Skeletal muscle tissue (tissue), 4 donors: ENCODE data around the gene AP5B1. TPM values are rescaled to one million over a fixed set of nuclear protein-coding genes. Genes with fewer than 3 reads are reported as not detected.
A peak's percentile ranks its signal among the peaks of the same experiment; 100 is the strongest.

ENCODE experiments used
- H3K27ac ChIP-seq: one replicate; pipeline ENCODE4 v1.7.0; 2013; ENCODE audit warnings: mild to moderate bottlenecking, low read depth, low read length, inconsistent platforms
- H3K27me3 ChIP-seq, 3 donors: one replicate each; pipeline ENCODE4 v1.7.0; 2013; ENCODE audit warnings: low read length in 3 of 3; ENCODE audit not compliant: control insufficient read depth in 3 of 3, insufficient read depth in 3 of 3
- H3K36me3 ChIP-seq, 3 donors: one replicate each; pipeline ENCODE4 v1.7.0; 2013; ENCODE audit warnings: low read length in 3 of 3; ENCODE audit not compliant: control insufficient read depth in 3 of 3, insufficient read depth in 3 of 3
- H3K4me1 ChIP-seq, 3 donors: one replicate each; pipeline ENCODE4 v1.7.0; 2013; ENCODE audit warnings: low read length in 3 of 3, mild to moderate bottlenecking in 3 of 3; ENCODE audit not compliant: control insufficient read depth in 3 of 3, insufficient read depth in 3 of 3
- H3K4me3 ChIP-seq, 3 donors: one replicate each; pipeline ENCODE4 v1.7.0; 2013; ENCODE audit warnings: low read length in 3 of 3
- H3K9ac ChIP-seq, 3 donors: one replicate each; pipeline ENCODE4 v1.7.0; 2013; ENCODE audit warnings: low read length in 3 of 3, mild to moderate bottlenecking in 3 of 3, moderate library complexity in 2 of 3, low read depth in 1 of 3
- H3K9me3 ChIP-seq, 3 donors: one replicate each; pipeline ENCODE4 v1.7.0; 2013; ENCODE audit warnings: low read length in 3 of 3; ENCODE audit not compliant: control insufficient read depth in 3 of 3
- total RNA-seq: library from RNA; depleted of rRNA; stranded (reverse); fragments of >200 nt; gene quantifications from one replicate; pipeline ENCODE4 v1.2.3, GENCODE V29; 2014
- donor health status: Osteomylitis.

The AP5B1 gene
- total RNA-seq, 1 donor from 2014 or later: 2.1 TPM

DNA sequence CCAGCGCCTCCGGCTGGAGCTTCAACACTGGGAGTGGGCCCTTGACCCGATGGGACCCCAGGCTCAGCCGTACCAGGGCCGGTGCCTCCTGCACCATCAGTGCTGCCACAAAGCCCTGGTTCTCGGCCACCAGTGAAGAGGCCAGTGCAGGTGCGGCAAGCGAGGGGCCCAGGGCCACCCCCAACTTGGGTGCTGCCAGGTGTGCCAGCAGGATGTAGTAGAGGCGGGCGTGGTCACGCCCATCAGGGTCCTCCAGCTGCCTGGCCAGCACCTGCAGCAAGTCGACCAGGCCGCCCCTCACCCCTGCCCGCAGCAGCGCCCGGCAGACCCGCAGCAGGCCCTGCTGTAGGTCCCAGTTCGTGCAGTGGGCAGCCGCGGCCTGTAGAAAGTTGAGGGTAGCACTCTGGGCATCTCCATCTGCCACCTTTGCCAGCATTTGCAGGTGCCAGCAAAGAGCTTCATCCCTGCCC, 2.3 kb downstream of the AP5B1 start:
- no peak overlapping the region for H3K4me3 ChIP-seq
- H3K27me3 ChIP-seq: no peaks in the 10 kb centered on the region
- H3K36me3 ChIP-seq: peaks cover 7 to 14% (median 10%) of the 10 kb centered on the region in 3 donors
- H3K4me1 ChIP-seq: peaks cover 7 to 24% (median 15%) of the 10 kb centered on the region in 3 donors
- H3K27ac ChIP-seq: no peak overlapping the region
- no peak overlapping the region for H3K9ac ChIP-seq
- H3K9me3 ChIP-seq: no peaks in the 10 kb centered on the region

DNA sequence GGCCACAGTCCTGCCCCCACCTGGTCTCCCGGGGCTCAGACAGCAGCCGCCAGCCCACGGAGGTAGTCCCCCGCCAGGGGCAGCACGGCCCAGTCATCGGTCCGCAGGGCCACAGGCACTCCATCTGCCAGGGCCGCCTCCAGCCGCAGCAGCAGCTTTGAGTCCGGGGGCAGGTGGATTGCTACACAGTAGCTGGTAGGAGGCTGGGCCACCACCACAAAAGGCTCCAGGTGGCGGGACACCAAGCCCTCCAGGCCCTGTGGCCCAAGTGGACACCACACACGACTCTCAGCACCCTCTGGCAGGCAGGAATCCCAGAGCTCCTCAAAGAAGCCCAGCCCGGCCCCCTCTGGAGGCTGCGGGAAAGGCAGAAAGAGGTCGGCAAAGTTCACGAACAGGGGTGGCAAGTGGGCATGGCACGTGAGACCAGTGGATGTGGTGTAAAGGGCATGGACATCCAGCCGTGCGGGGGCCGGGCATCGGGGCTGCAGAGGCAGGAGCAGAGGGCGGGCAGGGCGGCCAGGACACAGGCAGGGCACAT, 2.9 kb downstream of the AP5B1 start:
- no peaks in the 10 kb centered on the region for H3K9me3 ChIP-seq
- no peak overlapping the region for H3K4me3 ChIP-seq
- no peak overlapping the region for H3K9ac ChIP-seq
- H3K27ac ChIP-seq: no peak overlapping the region
- H3K4me1 ChIP-seq: peaks cover 7 to 24% (median 15%) of the 10 kb centered on the region in 3 donors
- no peaks in the 10 kb centered on the region for H3K27me3 ChIP-seq
- peaks cover 7 to 14% (median 10%) of the 10 kb centered on the region in 3 donors for H3K36me3 ChIP-seq

GRCh38 chr11:65777241-65777640, 3.5 kb downstream of the AP5B1 start:
- H3K9ac ChIP-seq: peak overlapping the region in 1 of 3 donors; percentile 33
- H3K4me3 ChIP-seq: no peak overlapping the region
- no peaks in the 10 kb centered on the region for H3K27me3 ChIP-seq
- H3K4me1 ChIP-seq: peaks cover 7 to 24% (median 15%) of the 10 kb centered on the region in 3 donors
- peaks cover 7 to 14% (median 10%) of the 10 kb centered on the region in 3 donors for H3K36me3 ChIP-seq
- H3K9me3 ChIP-seq: no peaks in the 10 kb centered on the region
- H3K27ac ChIP-seq: no peak overlapping the region

DNA sequence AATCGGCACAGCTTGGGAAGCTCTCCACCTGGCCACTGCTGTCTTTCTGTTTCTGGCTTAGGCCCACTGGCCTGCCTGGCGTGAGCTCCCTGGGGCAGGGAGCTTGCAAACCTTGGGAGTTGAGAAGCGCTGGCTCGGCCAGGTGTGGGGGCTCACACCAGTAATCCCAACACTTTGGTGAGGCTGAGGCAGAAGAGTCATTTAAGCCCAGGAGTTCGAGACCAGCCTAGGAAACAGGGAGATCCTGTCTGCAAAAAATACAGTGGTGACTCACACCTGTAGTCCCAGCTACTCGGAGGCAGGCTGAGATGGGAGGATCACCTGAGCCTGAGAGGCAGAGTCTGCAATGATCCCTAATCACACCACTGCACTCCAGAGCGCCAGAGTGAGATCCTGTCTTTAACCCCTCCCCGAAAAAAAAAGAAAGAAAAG, 4.0 kb downstream of the AP5B1 start:
- Histone ChIP-seq H3K9me3 (no peaks in the 10 kb centered on the region), H3K27me3 (no peaks in the 10 kb centered on the region), H3K36me3 (peaks cover 7 to 14% (median 10%) of the 10 kb centered on the region in 3 donors), H3K9ac (peak overlapping the region in 1 of 3 donors; percentile 33), H3K27ac (no peak overlapping the region), H3K4me1 (peaks cover 7 to 24% (median 15%) of the 10 kb centered on the region in 3 donors), H3K4me3 (no peak overlapping the region)

GRCh38 chr11:65776196-65776595, 4.6 kb downstream of the AP5B1 start:
- no peaks in the 10 kb centered on the region for H3K9me3 ChIP-seq
- H3K36me3 ChIP-seq: peaks cover 7 to 14% (median 10%) of the 10 kb centered on the region in 3 donors
- no peak overlapping the region for H3K27ac ChIP-seq
- peak overlapping the region in 1 of 3 donors; percentile 33 for H3K9ac ChIP-seq
- no peak overlapping the region for H3K4me3 ChIP-seq
- H3K27me3 ChIP-seq: no peaks in the 10 kb centered on the region
- peaks cover 7 to 24% (median 15%) of the 10 kb centered on the region in 3 donors for H3K4me1 ChIP-seq

GRCh38 chr11:65774525-65775306, 6.1 kb downstream of the AP5B1 start:
- no peak overlapping the region for H3K27ac ChIP-seq
- peaks cover 7 to 14% (median 10%) of the 10 kb centered on the region in 3 donors for H3K36me3 ChIP-seq
- no peak overlapping the region for H3K4me3 ChIP-seq
- H3K9ac ChIP-seq: no peak overlapping the region
- H3K4me1 ChIP-seq: peaks cover 5 to 16% (median 10%) of the 10 kb centered on the region in 3 donors
- no peaks in the 10 kb centered on the region for H3K9me3 ChIP-seq
- no peaks in the 10 kb centered on the region for H3K27me3 ChIP-seq

DNA sequence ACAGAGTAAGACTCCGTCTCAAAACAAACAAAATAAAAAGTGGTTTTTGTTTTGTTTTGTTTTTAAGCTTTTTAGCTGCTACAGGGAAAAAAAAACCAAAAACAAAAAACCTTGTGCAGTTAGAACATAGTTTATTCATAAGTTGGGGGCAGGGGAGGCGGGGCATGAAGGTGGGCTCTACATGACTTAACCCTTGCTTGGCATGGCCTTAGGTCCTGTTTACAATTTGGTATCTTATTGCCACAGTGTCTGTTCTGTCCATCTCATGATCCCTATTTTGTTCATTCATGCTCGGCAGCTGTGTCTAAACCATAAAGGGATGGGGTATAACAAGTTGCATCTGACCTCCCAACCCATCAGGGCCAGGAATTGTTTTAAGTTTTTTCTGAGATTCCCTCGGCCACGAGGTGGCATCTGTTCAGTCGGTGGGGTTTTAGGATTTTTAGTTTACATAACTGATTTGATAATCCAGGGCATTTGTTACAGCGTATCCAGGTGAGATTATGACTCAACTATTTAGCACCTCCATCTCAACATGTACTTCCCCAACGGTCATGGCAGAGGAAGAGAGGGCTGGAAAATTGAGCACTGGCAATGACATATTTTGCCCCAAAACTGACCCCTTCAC, 6.9 kb downstream of the AP5B1 start:
- Histone ChIP-seq H3K27ac (no peak overlapping the region), H3K27me3 (no peaks in the 10 kb centered on the region), H3K9me3 (no peaks in the 10 kb centered on the region), H3K9ac (no peak overlapping the region), H3K4me1 (peaks cover 0 to 8% (median 2%) of the 10 kb centered on the region in 3 donors), H3K4me3 (no peak overlapping the region), H3K36me3 (peaks cover 7 to 12% (median 10%) of the 10 kb centered on the region in 3 donors)

- peaks cover 0 to 3% (median 3%) of the 10 kb centered on the region in 3 donors for H3K36me3 ChIP-seq
- no peak overlapping the region for H3K4me3 ChIP-seq
- H3K4me1 ChIP-seq: peaks cover 0 to 2% (median 2%) of the 10 kb centered on the region in 3 donors
- no peak overlapping the region for H3K9ac ChIP-seq
- no peak overlapping the region for H3K27ac ChIP-seq
- H3K27me3 ChIP-seq: no peaks in the 10 kb centered on the region
- H3K9me3 ChIP-seq: no peaks in the 10 kb centered on the region
Measured at GRCh38 chr11:65771589-65772112, 9.1 kb downstream of the AP5B1 start.

DNA sequence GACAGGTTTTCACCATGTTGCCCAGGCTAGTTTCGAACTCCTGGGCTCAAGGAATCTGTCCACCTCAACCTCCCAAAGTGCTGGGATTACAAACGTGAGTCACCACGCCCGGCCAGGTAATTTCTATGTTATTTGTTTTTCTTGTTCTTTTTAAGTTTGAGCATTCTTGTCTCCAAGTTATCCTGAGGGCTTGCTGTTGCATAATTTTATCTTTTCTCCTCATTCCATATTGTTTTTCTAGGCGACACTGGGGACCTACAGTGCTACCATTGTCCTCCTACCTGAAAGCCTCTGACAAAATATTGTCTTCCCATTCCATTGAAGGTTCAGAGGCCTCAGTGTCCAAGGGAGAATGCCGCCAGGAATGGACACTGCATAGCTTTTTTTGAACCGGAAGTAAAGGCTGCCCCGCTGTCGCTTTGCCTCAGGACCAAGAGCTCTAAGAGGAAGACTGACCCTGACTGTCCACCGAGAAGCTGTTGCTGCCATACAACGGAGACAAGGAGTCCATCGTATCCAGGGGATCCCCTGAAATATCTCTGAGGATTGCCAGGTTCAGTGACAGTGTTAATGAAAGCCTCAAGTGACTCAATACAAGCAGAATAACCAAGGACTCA, 9.7 kb downstream of the AP5B1 start:
- H3K36me3 ChIP-seq: no peaks in the 10 kb centered on the region
- H3K4me1 ChIP-seq: peaks cover 0 to 2% (median 0%) of the 10 kb centered on the region in 3 donors
- no peaks in the 10 kb centered on the region for H3K9me3 ChIP-seq
- no peaks in the 10 kb centered on the region for H3K27me3 ChIP-seq
- H3K4me3 ChIP-seq: no peak overlapping the region
- no peak overlapping the region for H3K27ac ChIP-seq
- no peak overlapping the region for H3K9ac ChIP-seq
